Measurements from ENCODE around the gene TMEM30B.
"Not testable (repeated sequence)": the region's sequence is repeated elsewhere in the genome, so short reads cannot be mapped to it uniquely, and the experiment has no call there.

The TMEM30B gene, protein sequence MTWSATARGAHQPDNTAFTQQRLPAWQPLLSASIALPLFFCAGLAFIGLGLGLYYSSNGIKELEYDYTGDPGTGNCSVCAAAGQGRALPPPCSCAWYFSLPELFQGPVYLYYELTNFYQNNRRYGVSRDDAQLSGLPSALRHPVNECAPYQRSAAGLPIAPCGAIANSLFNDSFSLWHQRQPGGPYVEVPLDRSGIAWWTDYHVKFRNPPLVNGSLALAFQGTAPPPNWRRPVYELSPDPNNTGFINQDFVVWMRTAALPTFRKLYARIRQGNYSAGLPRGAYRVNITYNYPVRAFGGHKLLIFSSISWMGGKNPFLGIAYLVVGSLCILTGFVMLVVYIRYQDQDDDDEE

GRCh38 chr14:61281186-61281947 lies at the start of gene TMEM30B:
TSS of gene TMEM30B (minus strand) at chr14:61281338. CDS start at chr14:61281147, 191 bp downstream.
- no peak for DNase-seq

DNA sequence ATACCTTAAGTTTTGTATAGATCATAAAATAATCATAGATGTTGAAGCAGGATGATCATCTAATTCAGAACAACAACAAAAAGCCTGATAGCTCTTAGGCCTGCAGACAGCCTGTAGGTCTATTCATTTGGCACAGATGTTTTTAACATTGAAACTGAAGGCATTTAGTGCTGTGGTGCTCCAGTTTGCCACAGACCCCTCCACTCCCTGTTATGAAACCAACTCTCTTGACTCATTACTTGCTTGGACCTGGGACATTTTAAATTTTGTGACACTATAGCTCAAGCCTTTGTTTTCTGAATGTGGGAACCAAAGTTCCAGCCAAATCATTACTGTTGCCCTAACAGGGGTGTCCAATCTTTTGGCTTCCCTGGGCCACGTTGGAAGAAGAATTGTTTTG lies 49.4 kb upstream of the TMEM30B start:
- no peak for DNase-seq

DNA sequence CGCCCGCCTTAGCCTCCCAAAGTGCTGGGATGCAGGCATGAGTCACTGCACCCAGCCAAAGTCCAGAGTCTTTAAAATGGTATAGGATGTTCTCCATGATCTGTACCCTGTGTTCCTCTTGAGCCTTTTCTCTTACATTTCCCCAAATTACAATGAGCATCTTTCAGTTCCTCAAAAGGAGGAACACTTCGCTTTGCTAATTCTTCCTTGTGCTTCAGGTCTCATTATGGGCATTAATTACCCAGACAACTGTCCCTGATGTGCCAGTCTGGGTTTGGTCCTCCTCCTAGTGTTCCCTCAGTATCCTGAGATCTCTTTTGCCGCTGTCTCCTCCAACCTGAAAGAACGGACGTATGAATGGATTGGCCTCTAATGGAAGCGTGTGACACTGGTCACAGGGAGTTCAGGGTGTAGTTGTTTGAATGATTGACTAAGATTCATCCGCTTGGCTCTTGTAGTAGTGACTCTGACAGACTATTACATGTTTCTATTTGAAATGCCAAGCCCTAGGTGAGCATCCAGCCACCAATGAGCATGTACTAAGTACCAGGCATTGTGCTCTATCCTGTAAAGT lies 48.4 kb upstream of the TMEM30B start:
- DNase-seq = peak in 1 of 2 experiments; percentile 15

DNA sequence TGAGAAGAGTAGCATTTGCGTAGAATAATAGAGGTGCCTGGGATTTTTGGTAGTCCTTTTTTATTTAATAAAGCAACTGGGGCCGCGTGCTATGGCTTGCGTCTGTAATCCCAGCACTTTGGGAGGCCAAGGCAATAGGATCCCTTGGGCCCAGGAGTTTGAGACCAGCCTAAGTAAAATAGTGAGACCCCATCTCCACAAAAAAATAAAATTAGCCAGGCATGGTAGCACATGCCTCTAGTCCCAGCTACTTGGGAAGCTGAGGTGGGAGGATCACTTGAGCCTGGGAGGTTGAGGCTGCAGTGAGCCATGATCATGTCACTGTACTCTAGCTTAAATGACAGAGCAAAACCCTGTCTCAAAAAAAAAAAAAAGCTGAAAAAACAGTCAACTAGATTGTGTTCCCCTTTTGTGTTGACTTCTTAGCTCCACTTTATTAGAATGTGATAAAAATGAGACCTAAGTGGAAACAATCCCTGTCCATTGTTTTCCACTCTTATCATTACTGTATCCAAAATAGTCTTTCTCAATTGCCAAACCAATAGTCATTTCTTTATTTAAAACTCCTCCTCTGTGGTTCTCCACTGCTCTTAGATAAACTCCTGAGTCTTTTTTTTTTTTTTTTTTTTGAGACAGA lies 47.6 kb upstream of the TMEM30B start:
- DNase-seq = no peak

DNA sequence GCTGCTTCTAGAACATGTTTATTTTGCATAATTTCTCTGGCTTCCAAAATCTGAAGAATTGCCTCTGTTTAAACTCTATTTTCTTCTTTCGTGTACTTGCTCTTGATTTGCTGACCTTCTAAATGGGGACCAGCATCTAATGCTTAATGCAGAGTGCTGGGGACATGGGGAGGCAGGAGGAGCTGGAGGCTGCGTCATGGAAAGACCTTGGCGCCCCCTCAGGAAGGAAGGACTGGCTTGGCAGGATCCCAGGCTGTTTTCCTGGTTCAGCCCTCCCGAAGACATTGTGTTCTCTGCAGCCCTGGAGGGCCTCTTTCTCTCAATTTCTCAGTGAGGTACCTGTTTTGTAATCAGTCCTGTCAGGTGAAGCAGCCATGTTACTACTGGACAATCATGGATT lies 45.7 kb upstream of the TMEM30B start:
- DNase-seq = peak; percentile 13 to 31

GRCh38 chr14:61326146-61326545 lies 45.0 kb upstream of the TMEM30B start:
- DNase-seq = no peak

- no peak for DNase-seq
Measured at GRCh38 chr14:61325166-61325565, 44.0 kb upstream of the TMEM30B start.

DNA sequence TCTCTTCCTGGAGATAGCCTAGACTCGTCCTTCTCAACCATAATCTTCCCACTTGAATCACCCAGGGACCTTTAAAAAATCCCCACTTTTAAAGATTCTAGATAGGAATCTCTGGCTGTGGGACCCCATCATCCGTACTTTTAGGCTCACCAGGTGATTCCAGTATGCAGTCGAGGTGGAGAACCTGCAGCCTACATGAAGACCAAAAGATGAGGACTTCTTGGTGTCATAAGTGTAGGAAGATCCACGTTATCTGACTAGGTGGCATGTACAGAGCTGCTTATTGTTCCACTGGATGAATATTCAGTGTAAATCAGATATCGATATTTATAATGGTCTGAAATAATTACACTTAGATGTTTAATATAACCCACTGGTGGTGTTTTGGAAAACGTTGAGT lies 42.8 kb upstream of the TMEM30B start:
- no peak for DNase-seq

GRCh38 chr14:61322799-61323290 lies 41.7 kb upstream of the TMEM30B start:
- DNase-seq = peak; percentile 41 to 45

- no peak for DNase-seq
Measured at GRCh38 chr14:61322011-61322798, 41.1 kb upstream of the TMEM30B start.

DNA sequence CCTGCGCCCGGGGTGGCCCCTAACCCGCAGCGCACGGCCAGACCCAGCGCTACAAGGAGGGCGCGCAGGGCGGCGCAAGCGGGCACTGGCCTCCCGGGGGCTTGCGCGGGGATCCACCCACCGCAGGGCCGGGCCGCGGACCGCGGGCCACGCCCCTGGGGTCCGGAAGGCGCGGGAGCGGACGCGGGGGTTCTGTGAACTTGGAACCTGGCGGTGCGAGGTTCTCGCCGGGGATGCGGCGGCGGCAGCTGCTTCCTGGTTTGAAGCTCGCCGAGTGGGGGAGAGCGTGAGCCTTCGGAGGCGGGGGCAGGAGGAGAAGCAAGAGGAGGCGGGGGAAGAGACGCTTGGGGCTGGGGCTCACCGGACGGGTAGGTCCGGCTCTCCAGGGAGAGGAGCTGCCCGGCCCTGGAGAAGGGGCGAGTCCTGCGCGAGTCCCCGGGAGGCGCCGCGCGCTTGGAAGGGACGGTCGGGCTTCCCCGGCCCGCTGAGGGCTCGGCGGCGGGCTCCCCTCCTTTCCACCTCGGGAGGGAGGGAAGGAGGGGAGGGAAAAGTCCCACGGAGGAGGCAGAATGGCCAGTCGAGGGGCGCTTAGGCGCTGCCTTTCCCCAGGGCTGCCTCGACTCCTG lies 40.4 kb upstream of the TMEM30B start, which contains the start of gene PRKCH:
PRKCH (plus strand) TSS at position 195 of the 626 bp plus-strand sequence. CDS start 523 bp downstream, outside the sequence.
- peak; percentile 69 to 78 for DNase-seq

DNA sequence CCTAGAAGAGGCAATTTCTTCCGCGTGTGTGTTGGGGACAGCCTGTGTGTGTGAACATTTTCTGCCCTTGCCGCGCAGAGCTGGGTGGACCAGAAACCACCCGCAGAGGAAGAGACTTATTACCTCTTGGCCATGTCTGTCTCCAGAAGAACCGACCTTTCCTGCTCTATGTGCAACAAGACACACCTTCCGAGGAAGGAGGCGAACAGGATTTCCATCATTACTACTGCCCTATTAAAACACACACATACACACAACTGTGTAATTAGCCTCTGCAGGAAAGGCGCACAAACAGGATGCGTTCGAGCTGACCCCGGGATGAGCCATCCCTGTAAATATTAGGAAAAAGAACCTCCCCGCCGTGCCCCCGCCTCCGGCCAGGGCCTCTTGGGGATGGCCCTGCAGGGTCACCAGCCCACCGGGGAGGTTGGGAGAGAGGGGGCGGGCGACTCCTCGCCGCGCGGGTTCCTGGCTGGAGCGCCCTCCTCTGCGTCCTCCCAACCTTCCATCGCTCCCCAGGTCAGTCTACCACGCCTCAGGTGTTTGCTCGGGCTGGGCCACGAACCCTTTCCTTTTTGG lies 39.8 kb upstream of the TMEM30B start:
- DNase-seq = no peak

GRCh38 chr14:61320170-61320569 lies 39.0 kb upstream of the TMEM30B start:
- DNase-seq = not testable (repeated sequence)

GRCh38 chr14:61319706-61320105 lies 38.6 kb upstream of the TMEM30B start:
- DNase-seq = no peak

- DNase-seq = no peak
Measured at GRCh38 chr14:61319086-61319485, 37.9 kb upstream of the TMEM30B start.

- DNase-seq = no peak
Measured at GRCh38 chr14:61315313-61315712, 34.2 kb upstream of the TMEM30B start.

DNA sequence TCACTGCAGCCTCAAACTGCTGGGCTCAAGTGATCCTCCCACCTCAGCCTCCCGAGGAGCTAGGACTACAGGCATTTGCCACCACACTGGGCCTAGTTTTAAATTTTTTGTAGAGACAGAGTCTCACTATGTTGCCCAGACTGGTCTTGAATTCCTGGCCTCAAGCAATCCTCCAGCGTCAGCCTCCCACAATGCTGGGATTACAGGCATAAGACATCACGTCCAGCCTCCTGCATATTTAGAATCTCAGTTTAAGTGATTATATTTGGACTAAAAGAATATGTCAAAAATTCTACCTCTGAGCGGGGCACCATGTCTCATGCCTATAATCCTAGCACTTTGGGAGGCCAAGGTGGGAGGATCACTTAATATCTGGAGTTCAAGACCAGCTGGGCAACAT lies 27.6 kb upstream of the TMEM30B start:
- DNase-seq = not testable (repeated sequence)

- peak; percentile 77 to 79 for DNase-seq
Measured at GRCh38 chr14:61308198-61308597, 27.1 kb upstream of the TMEM30B start.

DNA sequence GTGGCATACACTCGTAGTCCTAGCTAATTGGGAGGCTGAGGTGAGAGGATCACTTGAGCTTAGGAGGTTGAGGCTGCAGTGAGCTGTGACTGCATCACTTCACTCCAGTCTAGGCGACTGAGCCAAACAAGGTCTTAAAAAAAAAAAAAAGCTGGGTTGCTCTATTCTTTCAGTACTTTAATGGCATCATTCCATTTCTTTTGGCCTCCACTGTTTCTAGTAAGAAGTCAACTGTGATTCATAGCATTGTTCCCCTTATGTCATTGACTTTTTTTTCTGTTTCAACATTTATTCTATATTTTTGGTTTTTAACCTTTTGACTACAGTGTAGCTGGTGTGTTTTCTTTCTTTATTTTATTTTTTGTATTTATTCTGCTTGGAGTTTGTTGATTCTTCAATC lies 23.6 kb upstream of the TMEM30B start:
- no peak for DNase-seq

GRCh38 chr14:61300754-61301153 lies 19.6 kb upstream of the TMEM30B start:
- no peak for DNase-seq

GRCh38 chr14:61300209-61300608 lies 19.1 kb upstream of the TMEM30B start:
- DNase-seq = no peak

All from Kasumi-1 (cell line).